ENCODE data around the gene ERLIN1.
"Not testable (repeated sequence)": the region's sequence is repeated elsewhere in the genome, so short reads cannot be mapped to it uniquely, and the experiment has no call there.

Gene ERLIN1

GRCh38 chr10:100133801-100134200, 52.0 kb downstream of the ERLIN1 start:
- DNase-seq (ENCODE audit: low spot score), result no peak

GRCh38 chr10:100132427-100132826, 53.4 kb downstream of the ERLIN1 start:
- DNase-seq (ENCODE audit: low spot score), result no peak

- DNase-seq (ENCODE audit: low spot score), result no peak
Measured at GRCh38 chr10:100131571-100131970, 54.3 kb downstream of the ERLIN1 start.

GRCh38 chr10:100130831-100131230, 55.0 kb downstream of the ERLIN1 start:
- no peak for DNase-seq (ENCODE audit: low spot score)

- DNase-seq (ENCODE audit: low spot score), result no peak
Measured at GRCh38 chr10:100129424-100129823, 56.4 kb downstream of the ERLIN1 start.

GRCh38 chr10:100128951-100129350, 56.9 kb downstream of the ERLIN1 start:
- no peak for DNase-seq (ENCODE audit: low spot score)

GRCh38 chr10:100125335-100125734, 60.5 kb downstream of the ERLIN1 start:
- not testable (repeated sequence) for DNase-seq (ENCODE audit: low spot score)

- DNase-seq (ENCODE audit: low spot score), result no peak
Measured at GRCh38 chr10:100124097-100124496, 61.7 kb downstream of the ERLIN1 start.

- DNase-seq (ENCODE audit: low spot score), result no peak
Measured at GRCh38 chr10:100122780-100123179, 63.0 kb downstream of the ERLIN1 start.

- DNase-seq (ENCODE audit: low spot score), result no peak
Measured at GRCh38 chr10:100120550-100120949, 65.3 kb downstream of the ERLIN1 start.

- DNase-seq (ENCODE audit: low spot score), result no peak
Measured at GRCh38 chr10:100119726-100120125, 66.1 kb downstream of the ERLIN1 start.

DNA sequence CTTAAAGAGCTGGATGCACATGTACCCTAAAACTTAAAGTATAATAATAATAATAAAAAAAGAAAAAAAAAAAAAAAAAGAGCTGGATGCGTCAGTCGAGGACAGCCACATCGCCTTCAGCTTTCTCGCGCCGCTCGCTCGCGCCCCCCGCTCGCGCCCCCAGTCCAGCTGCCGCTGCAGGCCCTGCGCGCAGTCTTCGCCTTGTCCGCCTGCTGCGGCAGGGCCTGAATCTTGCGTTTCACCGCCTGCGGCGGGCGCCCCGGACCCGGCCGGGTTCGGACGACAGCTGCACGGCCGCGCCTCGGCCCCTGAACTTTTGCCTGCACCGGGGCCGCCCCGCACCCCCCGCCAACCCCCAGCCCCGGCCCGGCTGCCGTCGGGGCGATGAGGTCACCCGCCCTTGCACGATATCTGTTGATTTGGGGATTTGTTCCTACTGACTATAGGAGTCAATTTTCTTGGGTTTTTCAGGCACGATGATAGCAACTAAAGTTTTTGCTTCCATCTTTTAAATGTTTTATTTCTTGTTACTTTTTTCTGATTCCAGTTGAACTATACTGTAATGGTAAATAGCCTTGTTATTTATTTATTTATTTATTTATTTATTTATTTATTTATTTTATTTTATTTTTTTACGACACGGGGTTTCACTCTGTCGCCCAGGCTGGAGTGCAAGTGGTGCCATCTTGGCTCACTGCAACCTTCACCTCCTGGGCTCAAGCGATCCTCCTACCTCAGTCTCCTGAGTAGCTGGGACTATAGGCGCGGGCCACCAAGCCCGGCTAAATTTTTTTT, 70.7 kb downstream of the ERLIN1 start:
- DNase-seq (ENCODE audit: low spot score), result no peak

DNA sequence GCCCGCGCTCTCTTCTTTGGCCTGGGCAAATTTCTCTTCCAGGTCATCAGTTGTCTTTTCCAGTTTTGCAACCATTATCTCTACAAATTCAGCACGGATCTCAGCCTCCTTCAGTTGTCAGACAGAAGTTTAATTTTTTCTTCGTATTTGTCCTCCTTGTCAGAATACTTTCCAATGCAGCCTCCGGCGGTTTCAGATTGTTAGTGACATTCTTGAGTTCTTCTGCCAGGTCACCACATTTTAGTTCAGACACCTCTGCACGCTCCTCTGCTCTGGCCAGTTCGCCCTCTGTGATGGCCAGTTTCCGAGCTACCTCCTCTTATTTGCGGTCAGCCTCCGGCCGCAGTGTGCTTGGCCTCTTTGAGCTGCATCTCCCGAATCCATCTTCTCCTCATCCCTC, 71.4 kb downstream of the ERLIN1 start:
- no peak for DNase-seq (ENCODE audit: low spot score)

- DNase-seq (ENCODE audit: low spot score), result no peak
Measured at GRCh38 chr10:100109670-100110069, 76.2 kb downstream of the ERLIN1 start.

DNA sequence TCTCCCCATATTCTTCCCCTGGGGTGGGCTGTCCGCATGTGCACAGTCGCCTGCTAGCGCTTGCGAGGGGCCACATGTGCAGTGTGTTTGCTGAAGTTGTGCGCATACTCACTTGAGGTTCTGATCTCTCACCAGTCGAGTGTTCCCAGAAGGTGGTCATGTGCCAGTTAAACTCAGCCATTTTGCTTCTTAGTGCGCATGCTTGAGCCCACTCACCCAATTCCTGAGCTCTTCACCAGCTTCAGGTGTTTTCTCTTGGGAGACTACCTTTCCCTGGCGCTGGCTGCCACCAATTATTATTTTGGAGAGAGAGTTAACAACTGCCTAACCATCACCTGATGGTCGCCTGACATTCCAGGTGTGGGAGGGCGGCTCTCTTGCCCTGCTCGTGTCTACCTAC, 79.0 kb downstream of the ERLIN1 start:
- DNase-seq (ENCODE audit: low spot score), result no peak

- no peak for DNase-seq (ENCODE audit: low spot score)
Measured at GRCh38 chr10:100104300-100104699, 81.5 kb downstream of the ERLIN1 start.

DNA sequence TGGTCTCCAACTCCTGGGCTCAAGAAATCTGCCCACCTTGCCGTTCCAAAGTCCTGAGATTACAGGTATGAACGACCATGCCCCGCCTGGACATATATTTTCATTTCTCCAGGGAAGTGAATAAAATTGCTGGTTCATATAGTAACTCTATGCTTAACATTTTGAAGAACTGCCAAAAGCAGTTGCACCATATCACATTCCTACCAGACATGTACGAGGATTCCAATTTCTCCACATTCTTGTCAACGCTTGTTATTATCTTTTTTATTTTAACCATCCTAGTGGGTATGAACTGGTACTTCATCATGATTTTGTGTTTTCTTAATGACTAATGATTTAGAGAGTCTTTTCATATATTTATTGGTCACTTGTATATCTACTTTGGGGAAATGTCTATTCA, 82.2 kb downstream of the ERLIN1 start:
- no peak for DNase-seq (ENCODE audit: low spot score)

DNA sequence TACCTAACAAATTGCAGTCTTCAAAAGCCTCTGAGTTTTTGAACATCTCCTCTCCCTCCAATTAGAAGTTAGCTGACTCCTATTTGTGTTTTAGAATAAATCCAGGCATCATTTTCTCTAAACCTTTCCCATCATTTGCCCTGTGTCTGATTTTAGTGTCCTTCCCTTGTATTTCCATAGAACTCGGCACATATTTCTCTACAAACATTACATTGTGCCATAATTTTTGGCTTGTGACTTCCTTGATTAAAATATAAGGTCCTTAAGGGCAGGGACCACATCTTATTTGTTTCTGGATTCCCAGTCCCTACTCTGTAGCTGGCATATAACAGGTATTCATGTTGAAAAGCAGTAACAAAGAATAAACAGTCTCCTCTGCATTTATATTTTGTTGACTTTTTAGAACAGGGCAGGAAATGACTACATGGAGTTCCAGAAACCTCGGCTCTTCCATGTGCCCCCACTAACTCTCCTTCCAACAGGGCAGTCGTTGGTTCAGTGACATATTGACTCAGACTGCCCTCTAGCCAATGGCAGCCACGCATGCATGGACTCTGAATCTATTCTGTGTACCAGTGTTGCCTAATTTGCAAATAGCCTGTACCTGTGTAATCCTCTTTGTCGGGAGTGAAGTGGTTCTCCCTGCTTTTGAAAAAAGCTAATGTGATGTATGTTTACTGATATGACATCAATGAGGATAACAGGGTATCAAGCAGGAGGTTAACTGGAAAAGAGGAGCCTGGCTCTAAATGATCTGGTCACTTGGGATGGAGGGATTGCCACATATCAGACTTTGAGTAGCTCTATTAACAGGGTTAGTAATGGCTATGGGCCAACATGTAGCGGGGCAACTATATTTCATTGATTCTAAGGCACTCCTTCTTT, 84.4 kb downstream of the ERLIN1 start:
- no peak for DNase-seq (ENCODE audit: low spot score)

DNA sequence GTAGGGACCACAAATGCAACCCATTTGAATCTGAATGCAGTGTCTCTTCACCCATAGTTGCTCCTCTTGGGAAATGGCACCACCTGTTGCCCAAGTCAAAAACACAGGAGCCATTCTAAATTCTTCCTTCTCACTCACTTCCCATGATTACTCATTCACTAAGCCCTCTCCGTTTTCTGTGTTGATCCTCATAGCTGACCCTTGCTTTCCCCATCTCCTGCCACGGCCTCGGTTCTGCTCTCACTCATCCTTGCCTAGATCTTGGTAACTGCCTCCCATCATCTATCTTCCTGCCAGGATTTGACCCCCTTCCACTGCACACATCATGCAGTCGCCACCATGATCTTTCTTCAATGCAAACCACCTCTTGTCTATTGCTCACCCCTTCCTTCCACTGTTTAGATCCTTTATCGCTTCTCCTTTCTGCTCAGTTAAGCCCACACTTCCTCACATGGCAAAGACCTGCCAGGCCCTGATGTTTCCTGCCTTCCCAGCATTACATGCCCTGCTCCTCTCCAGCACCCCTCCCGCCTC, 85.1 kb downstream of the ERLIN1 start:
- no peak for DNase-seq (ENCODE audit: low spot score)
